SK-N-SH (cell line): ENCODE results near the gene ARID1B. TPM values are rescaled to one million over a fixed set of nuclear protein-coding genes. Genes with fewer than 3 reads are reported as not detected.

ENCODE experiments used
- CTCF ChIA-PET: fragments of 300-600, 350-600 bp; formaldehyde crosslinking; extraction: SDS; loops from one replicate; lab custom pipeline; 2021; lab: Yijun Ruan, JAX
- POLR2A ChIA-PET: fragments of 350-600 bp; sonication (Branson Sonifier 250); formaldehyde crosslinking; extraction: SDS; loops from one replicate; lab custom pipeline; 2020; ENCODE audit warnings: antibody characterized with exemption, inconsistent platforms; lab: Yijun Ruan, JAX
- DNase-seq: peaks from one replicate; pipeline ENCODE4 v3.0.0; 2012
- H2AFZ ChIP-seq: fragments of 200-600 bp; sonication (generic); 2 replicates; pipeline ENCODE4 v1.8.1; 2016; ENCODE audit warnings: antibody characterized with exemption, mild to moderate bottlenecking, low read depth
- H3F3A ChIP-seq: fragments of 200-600 bp; sonication (generic); replicated peaks from 2 replicates; pipeline ENCODE3; 2016; ENCODE audit warnings: antibody characterized with exemption, mild to moderate bottlenecking; ENCODE audit not compliant: insufficient read depth
- H3K27ac ChIP-seq, 2 experiments: fragments of 200-500 bp in 1 of 2; fragments of 200-600 bp in 1 of 2; sonication (Bioruptor generic) in 1 of 2; sonication (generic), shearing (Covaris generic) in 1 of 2; 2 replicates each; pipeline versions ENCODE4 v1.5.1 to v1.6.1; 2014 to 2016; ENCODE audit warnings: low read depth in 2 of 2, inconsistent platforms in 1 of 2, low read length in 1 of 2, mild to moderate bottlenecking in 1 of 2, mixed read lengths in 1 of 2
- H3K27me3 ChIP-seq: fragments of 200-600 bp; sonication (generic), shearing (Covaris generic); 2 replicates; pipeline ENCODE4 v1.6.1; 2016; ENCODE audit warnings: mixed run types; ENCODE audit not compliant: insufficient read depth
- H3K36me3 ChIP-seq, 2 experiments: fragments of 200-500 bp in 1 of 2; fragments of 200-600 bp in 1 of 2; sonication (Bioruptor generic) in 1 of 2; sonication (generic) in 1 of 2; replicated peaks in 1 of 2; 2 replicates each; pipeline versions ENCODE3 to v1.5.1; 2014 to 2016; ENCODE audit warnings: low read length in 1 of 2, mild to moderate bottlenecking in 1 of 2; ENCODE audit not compliant: insufficient read depth in 2 of 2, control insufficient read depth in 1 of 2
- H3K4me1 ChIP-seq, 2 experiments: fragments of 200-500 bp in 1 of 2; fragments of 200-600 bp in 1 of 2; sonication (Bioruptor generic) in 1 of 2; sonication (generic), shearing (Covaris generic) in 1 of 2; 2 replicates each; pipeline versions ENCODE4 v1.5.1 to v1.6.1; 2014 to 2016; ENCODE audit warnings: low read depth in 1 of 2, low read length in 1 of 2, mixed run types in 1 of 2; ENCODE audit not compliant: insufficient read depth in 2 of 2, control insufficient read depth in 1 of 2
- H3K4me2 ChIP-seq: fragments of 200-600 bp; sonication (generic), shearing (Covaris generic); 2 replicates; pipeline ENCODE4 v1.6.1; 2017; ENCODE audit warnings: mixed run types
- H3K4me3 ChIP-seq, 2 experiments: fragments of 200-500 bp in 1 of 2; fragments of 200-600 bp in 1 of 2; sonication (Bioruptor generic) in 1 of 2; sonication (generic), shearing (Covaris generic) in 1 of 2; 2 replicates each; pipeline versions ENCODE4 v1.5.1 to v1.8.1; 2014 to 2016; ENCODE audit warnings: low read depth in 2 of 2, inconsistent platforms in 1 of 2, low read length in 1 of 2, mild to moderate bottlenecking in 1 of 2, mixed read lengths in 1 of 2, moderate library complexity in 1 of 2
- H3K79me2 ChIP-seq: fragments of 200-600 bp; sonication (generic); 2 replicates; pipeline ENCODE4 v1.8.1; 2017; ENCODE audit warnings: mild to moderate bottlenecking; ENCODE audit not compliant: insufficient read depth
- H3K9ac ChIP-seq: fragments of 200-600 bp; sonication (generic); 2 replicates; pipeline ENCODE4 v1.6.1; 2017; ENCODE audit warnings: mixed run types
- H3K9me2 ChIP-seq: fragments of 200-600 bp; sonication (generic); 2 replicates; pipeline ENCODE4 v1.6.1; 2017; ENCODE audit warnings: mixed run types
- H3K9me3 ChIP-seq: fragments of 200-600 bp; sonication (generic); 2 replicates; pipeline ENCODE4 v1.6.1; 2017; ENCODE audit warnings: mixed run types, mild to moderate bottlenecking, moderate library complexity
- H4K20me1 ChIP-seq: fragments of 200-600 bp; sonication (generic); 2 replicates; pipeline ENCODE4 v1.6.1; 2017; ENCODE audit warnings: mild to moderate bottlenecking, mixed run types; ENCODE audit not compliant: insufficient read depth
- EP300 ChIP-seq, 2 experiments: IDR thresholded peaks; 2 replicates each; pipeline versions ENCODE4 v1.4.0 to v1.6.1; 2012; ENCODE audit warnings: borderline replicate concordance in 1 of 2, low read depth in 1 of 2, low read length in 1 of 2
- GABPA ChIP-seq: IDR thresholded peaks from 2 replicates; pipeline ENCODE4 v1.4.0; 2012; ENCODE audit warnings: low read depth, mild to moderate bottlenecking
- RCOR1 ChIP-seq: fragments of 150-350 bp; IDR thresholded peaks from 2 replicates; pipeline ENCODE4 v1.6.1; 2017; ENCODE audit warnings: antibody characterized with exemption, low read length
- SIN3A ChIP-seq: IDR thresholded peaks from 2 replicates; pipeline ENCODE4 v1.6.1; 2012; ENCODE audit warnings: low read depth, mild to moderate bottlenecking, low read length, moderate library complexity, borderline replicate concordance
- TEAD4 ChIP-seq: IDR thresholded peaks from 2 replicates; pipeline ENCODE4 v1.4.0; 2012; ENCODE audit warnings: mild to moderate bottlenecking, borderline replicate concordance; ENCODE audit not compliant: insufficient read depth
- WGBS: methylation state at CpG from one replicate; pipeline ENCODE4 v1.1.6; 2017; ENCODE audit warnings: low lambda C conversion rate; 5-methylcytosine and 5-hydroxymethylcytosine counted together
- polyA plus RNA-seq, 3 experiments: library from polyadenylated mRNA; depleted of rRNA; stranded (reverse); fragments of >200 nt; gene quantifications; 2 replicates each; pipeline ENCODE4 v1.2.3, GENCODE V29; 2012
- TF ChIP-seq, protein P1 (sequence below): IDR thresholded peaks from 2 replicates; pipeline ENCODE4 v1.6.1; 2012; ENCODE audit warnings: mild to moderate bottlenecking, low read depth, low read length, moderate library complexity
- TF ChIP-seq, protein P2 (sequence below): IDR thresholded peaks from 2 replicates; pipeline ENCODE4 v1.4.0; 2012; ENCODE audit warnings: low read depth, borderline replicate concordance
- TF ChIP-seq, protein P3 (sequence below): IDR thresholded peaks from 2 replicates; pipeline ENCODE4 v1.4.0; 2012; ENCODE audit warnings: low read depth
- TF ChIP-seq, protein P4 (sequence below): IDR thresholded peaks from 2 replicates; pipeline ENCODE4; 2012

Gene ARID1B
- polyA plus RNA-seq, 1 of the 3 experiments (the other 2 are of a cell fraction), result 13.6 TPM

DNA sequence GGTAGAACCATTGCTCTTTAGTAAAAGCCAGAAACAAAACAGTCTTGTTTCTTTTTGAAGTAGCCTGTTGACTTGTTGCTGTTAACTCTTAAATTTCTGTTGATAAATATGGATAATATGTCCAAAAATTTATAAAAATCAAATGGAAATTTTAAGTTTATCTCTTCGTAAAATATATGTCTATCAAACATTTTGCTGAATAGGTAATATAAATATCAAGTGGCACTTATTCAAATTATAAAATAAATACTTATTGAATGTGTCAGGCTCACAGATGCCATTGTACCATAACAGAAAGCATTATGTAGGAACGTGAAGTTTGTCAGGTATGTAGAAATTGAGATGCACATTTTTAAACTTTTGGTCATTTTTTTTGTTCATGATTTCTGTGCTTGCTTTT, 216.5 kb downstream of the ARID1B start:
- CTCF ChIA-PET, result interaction anchor here (1.0 kb wide), 1 partner anchor 26 kb away, joined by 3 read pairs; no protein-coding TSS in a partner anchor
- peaks cover 53% of the 10 kb centered on the region for H4K20me1 ChIP-seq
- WGBS, result 96% methylated on average over 2 of the region's 2 CpGs

DNA sequence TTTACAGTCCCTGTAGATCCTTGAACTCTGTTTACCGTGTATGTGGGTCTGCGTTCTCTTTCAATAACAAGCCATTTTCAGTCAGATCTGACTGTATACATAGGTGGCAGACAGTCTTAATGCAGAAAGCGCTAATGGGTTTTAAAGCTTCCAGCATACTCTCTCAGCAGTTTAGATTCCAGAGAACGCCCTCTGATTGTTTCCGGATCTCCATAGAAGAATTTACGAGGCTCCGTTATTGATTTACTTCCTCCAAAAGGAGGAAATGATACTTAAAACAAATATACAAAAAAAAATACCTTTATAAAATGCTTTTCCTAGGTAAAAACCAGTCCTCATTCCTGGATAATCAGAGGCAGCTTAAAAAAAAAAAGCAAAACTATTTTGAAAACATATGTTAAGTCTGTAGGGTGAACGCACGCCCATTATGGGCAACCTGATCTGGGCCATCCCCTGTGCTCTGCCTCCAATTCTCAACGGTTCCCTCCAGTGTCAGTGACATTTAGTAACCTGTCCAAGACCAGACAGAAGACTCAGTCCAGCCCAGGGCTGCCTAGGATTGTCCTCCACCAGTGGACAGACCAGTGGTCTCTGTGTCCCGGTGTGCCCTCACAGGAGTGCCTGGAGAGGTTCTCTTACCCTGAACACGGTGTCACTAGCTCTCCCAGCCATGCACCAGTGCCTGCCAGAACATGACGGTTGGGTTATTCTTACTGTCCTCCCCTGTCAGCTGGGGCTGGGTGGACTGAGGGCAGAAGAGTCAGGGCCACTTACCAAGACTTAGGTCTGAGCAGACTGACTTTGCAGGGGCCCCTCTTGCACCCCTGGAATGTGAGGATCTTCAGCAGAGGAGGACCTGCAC, 217.3 kb downstream of the ARID1B start:
- Histone ChIP-seq H3K4me1 (peaks cover 7 to 26% of the 10 kb centered on the region in 2 experiments; a peak in 3 of 4 replicates), H3K27ac (peak overlapping the region in 1 of 2 experiments; percentile 36; a peak in 1 of 4 replicates), H3K9me2 (no peaks in the 10 kb centered on the region), H3K4me3 (no peak overlapping the region), H3F3A (peaks cover 9% of the 10 kb centered on the region), H3K4me2 (no peak overlapping the region), H3K9ac (no peak overlapping the region), H3K79me2 (peaks cover 99% of the 10 kb centered on the region), H2AFZ (no peak overlapping the region), H4K20me1 (peaks cover 48% of the 10 kb centered on the region), H3K36me3 (no peaks in the 10 kb centered on the region), H3K9me3 (no peaks in the 10 kb centered on the region), H3K27me3 (no peaks in the 10 kb centered on the region)
- WGBS, result 92% methylated on average over 11 of the region's 13 CpGs
- ChIA-PET CTCF (no interaction called here), POLR2A (no interaction called here)
- DNase-seq, result no peak
- no peak for TF ChIP-seq RCOR1
- TF ChIP-seq, protein P1, sequence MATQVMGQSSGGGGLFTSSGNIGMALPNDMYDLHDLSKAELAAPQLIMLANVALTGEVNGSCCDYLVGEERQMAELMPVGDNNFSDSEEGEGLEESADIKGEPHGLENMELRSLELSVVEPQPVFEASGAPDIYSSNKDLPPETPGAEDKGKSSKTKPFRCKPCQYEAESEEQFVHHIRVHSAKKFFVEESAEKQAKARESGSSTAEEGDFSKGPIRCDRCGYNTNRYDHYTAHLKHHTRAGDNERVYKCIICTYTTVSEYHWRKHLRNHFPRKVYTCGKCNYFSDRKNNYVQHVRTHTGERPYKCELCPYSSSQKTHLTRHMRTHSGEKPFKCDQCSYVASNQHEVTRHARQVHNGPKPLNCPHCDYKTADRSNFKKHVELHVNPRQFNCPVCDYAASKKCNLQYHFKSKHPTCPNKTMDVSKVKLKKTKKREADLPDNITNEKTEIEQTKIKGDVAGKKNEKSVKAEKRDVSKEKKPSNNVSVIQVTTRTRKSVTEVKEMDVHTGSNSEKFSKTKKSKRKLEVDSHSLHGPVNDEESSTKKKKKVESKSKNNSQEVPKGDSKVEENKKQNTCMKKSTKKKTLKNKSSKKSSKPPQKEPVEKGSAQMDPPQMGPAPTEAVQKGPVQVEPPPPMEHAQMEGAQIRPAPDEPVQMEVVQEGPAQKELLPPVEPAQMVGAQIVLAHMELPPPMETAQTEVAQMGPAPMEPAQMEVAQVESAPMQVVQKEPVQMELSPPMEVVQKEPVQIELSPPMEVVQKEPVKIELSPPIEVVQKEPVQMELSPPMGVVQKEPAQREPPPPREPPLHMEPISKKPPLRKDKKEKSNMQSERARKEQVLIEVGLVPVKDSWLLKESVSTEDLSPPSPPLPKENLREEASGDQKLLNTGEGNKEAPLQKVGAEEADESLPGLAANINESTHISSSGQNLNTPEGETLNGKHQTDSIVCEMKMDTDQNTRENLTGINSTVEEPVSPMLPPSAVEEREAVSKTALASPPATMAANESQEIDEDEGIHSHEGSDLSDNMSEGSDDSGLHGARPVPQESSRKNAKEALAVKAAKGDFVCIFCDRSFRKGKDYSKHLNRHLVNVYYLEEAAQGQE, result no peak
- no peak for TF ChIP-seq TEAD4
- TF ChIP-seq, protein P2, sequence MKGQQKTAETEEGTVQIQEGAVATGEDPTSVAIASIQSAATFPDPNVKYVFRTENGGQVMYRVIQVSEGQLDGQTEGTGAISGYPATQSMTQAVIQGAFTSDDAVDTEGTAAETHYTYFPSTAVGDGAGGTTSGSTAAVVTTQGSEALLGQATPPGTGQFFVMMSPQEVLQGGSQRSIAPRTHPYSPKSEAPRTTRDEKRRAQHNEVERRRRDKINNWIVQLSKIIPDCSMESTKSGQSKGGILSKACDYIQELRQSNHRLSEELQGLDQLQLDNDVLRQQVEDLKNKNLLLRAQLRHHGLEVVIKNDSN, result no peak
- TF ChIP-seq EP300 (IDR thresholded peaks at IDR 0.05; ENCODE audit: borderline replicate concordance in 1 of 2, low read depth in 1 of 2, low read length in 1 of 2), result no peak
- no peak for TF ChIP-seq SIN3A

More for the DNA sequence above, 216.5 kb downstream of the ARID1B start:
- no peak overlapping the region for H3K9ac ChIP-seq
- H3K4me3 ChIP-seq, result no peak overlapping the region
- TF ChIP-seq, protein P3, sequence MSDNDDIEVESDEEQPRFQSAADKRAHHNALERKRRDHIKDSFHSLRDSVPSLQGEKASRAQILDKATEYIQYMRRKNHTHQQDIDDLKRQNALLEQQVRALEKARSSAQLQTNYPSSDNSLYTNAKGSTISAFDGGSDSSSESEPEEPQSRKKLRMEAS, result no peak
- TF ChIP-seq TEAD4 (no peak), GABPA (no peak)
- TF ChIP-seq, protein P4, sequence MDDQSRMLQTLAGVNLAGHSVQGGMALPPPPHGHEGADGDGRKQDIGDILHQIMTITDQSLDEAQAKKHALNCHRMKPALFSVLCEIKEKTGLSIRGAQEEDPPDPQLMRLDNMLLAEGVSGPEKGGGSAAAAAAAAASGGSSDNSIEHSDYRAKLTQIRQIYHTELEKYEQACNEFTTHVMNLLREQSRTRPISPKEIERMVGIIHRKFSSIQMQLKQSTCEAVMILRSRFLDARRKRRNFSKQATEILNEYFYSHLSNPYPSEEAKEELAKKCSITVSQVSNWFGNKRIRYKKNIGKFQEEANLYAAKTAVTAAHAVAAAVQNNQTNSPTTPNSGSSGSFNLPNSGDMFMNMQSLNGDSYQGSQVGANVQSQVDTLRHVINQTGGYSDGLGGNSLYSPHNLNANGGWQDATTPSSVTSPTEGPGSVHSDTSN, result no peak
- no peak overlapping the region for H3K4me2 ChIP-seq
- no peaks in the 10 kb centered on the region for H3K36me3 ChIP-seq
- peaks cover 99% of the 10 kb centered on the region for H3K79me2 ChIP-seq
- H3K9me2 ChIP-seq, result no peaks in the 10 kb centered on the region
- no peak overlapping the region for H3K27ac ChIP-seq
- H3K9me3 ChIP-seq, result no peaks in the 10 kb centered on the region
- no peak for DNase-seq
- peaks cover 7 to 26% of the 10 kb centered on the region in 2 experiments; a peak in 3 of 4 replicates for H3K4me1 ChIP-seq
- POLR2A ChIA-PET, result no interaction called here
- peaks cover 9% of the 10 kb centered on the region for H3F3A ChIP-seq
- H2AFZ ChIP-seq, result no peak overlapping the region
- H3K27me3 ChIP-seq, result no peaks in the 10 kb centered on the region
